CD14-positive monocyte (primary cell): ENCODE measurements around the gene ITGA3. TPM values are rescaled to one million over a fixed set of nuclear protein-coding genes. Genes with fewer than 3 reads are reported as not detected.

Experiments used
- DNase-seq, 3 donors: peaks; one replicate each; pipeline ENCODE4 v3.0.0-alpha.2; 2011 to 2022
- H2AFZ ChIP-seq: 2 replicates; pipeline ENCODE4 v1.6.0; 2012; ENCODE audit warnings: mild to moderate bottlenecking, low read depth, low read length, inconsistent platforms; ENCODE audit not compliant: insufficient read depth, poor library complexity, severe bottlenecking
- H3K27ac ChIP-seq, 2 donors: 1 replicate in 1 of 2; 2 replicates in 1 of 2; pipeline ENCODE4 v1.5.1; 2012 to 2013; ENCODE audit warnings: low read length in 2 of 2, control low read depth in 1 of 2, inconsistent platforms in 1 of 2, low read depth in 1 of 2, mild to moderate bottlenecking in 1 of 2
- H3K27me3 ChIP-seq, 2 donors: one replicate each; pipeline versions ENCODE4 v1.6.0 to v1.6.1; 2011 to 2013; ENCODE audit warnings: low read length in 2 of 2; ENCODE audit not compliant: control insufficient read depth in 2 of 2, insufficient read depth in 2 of 2
- H3K36me3 ChIP-seq, 2 donors: replicated peaks in 1 of 2; 1 replicate in 1 of 2; 2 replicates in 1 of 2; pipeline versions ENCODE4 v1.5.1 to v1.6.1; 2012 to 2013; ENCODE audit warnings: low read length in 2 of 2, control low read depth in 1 of 2, inconsistent platforms in 1 of 2, mild to moderate bottlenecking in 1 of 2; ENCODE audit not compliant: insufficient read depth in 2 of 2, control insufficient read depth in 1 of 2
- H3K4me1 ChIP-seq, 2 donors: 1 replicate in 1 of 2; 2 replicates in 1 of 2; pipeline versions ENCODE4 v1.5.1 to v1.6.1; 2012 to 2013; ENCODE audit warnings: low read length in 2 of 2, control low read depth in 1 of 2, inconsistent platforms in 1 of 2, mild to moderate bottlenecking in 1 of 2, moderate library complexity in 1 of 2; ENCODE audit not compliant: insufficient read depth in 2 of 2, control insufficient read depth in 1 of 2
- H3K4me2 ChIP-seq: replicated peaks from 2 replicates; pipeline ENCODE3; 2012; ENCODE audit warnings: low read length, moderate library complexity, mild to moderate bottlenecking; ENCODE audit not compliant: poor library complexity, severe bottlenecking; ENCODE audit errors: extremely low read depth
- H3K4me3 ChIP-seq, 3 experiments: fragments of 200-600 bp in 1 of 3; sonication (generic) in 1 of 3; replicated peaks in 1 of 3; 1 replicate in 2 of 3; 2 replicates in 1 of 3; pipeline ENCODE4 v1.5.1; 2011 to 2013; ENCODE audit warnings: low read length in 3 of 3, mild to moderate bottlenecking in 3 of 3, control low read depth in 2 of 3, low read depth in 2 of 3, inconsistent platforms in 1 of 3, moderate library complexity in 1 of 3
- H3K79me2 ChIP-seq: 2 replicates; pipeline ENCODE4 v1.6.0; 2012; ENCODE audit warnings: mild to moderate bottlenecking, control low read depth, inconsistent platforms, low read length, moderate library complexity; ENCODE audit not compliant: insufficient read depth
- H3K9ac ChIP-seq: 2 replicates; pipeline ENCODE4 v1.6.0; 2017; ENCODE audit warnings: low read length, mild to moderate bottlenecking; ENCODE audit not compliant: insufficient read depth, poor library complexity, severe bottlenecking
- H3K9me3 ChIP-seq, 2 donors: replicated peaks in 1 of 2; 1 replicate in 1 of 2; 2 replicates in 1 of 2; pipeline versions ENCODE4 v1.5.1 to v1.6.1; 2012 to 2013; ENCODE audit warnings: low read length in 2 of 2, control low read depth in 1 of 2; ENCODE audit not compliant: control insufficient read depth in 1 of 2, insufficient read depth in 1 of 2
- H4K20me1 ChIP-seq: 2 replicates; pipeline ENCODE4 v1.6.0; 2012; ENCODE audit warnings: mild to moderate bottlenecking, low read length, control low read depth, moderate library complexity; ENCODE audit not compliant: insufficient read depth
- H3K27ac Mint-ChIP-seq, 7 donors: one replicate each; pipeline ENCODE4 v1.8.0; 2020; ENCODE audit warnings: mild to moderate bottlenecking in 7 of 7, mixed read lengths in 7 of 7, moderate library complexity in 6 of 7, inconsistent platforms in 2 of 7
- H3K27me3 Mint-ChIP-seq, 3 donors: one replicate each; pipeline ENCODE4 v1.8.0; 2021 to 2022; ENCODE audit warnings: low read depth in 3 of 3, mild to moderate bottlenecking in 3 of 3, mixed read lengths in 3 of 3, moderate library complexity in 3 of 3, inconsistent platforms in 1 of 3
- H3K36me3 Mint-ChIP-seq, 2 donors: one replicate each; pipeline ENCODE4 v1.8.0; 2020; ENCODE audit warnings: mixed read lengths in 2 of 2, inconsistent platforms in 1 of 2, mild to moderate bottlenecking in 1 of 2
- H3K4me1 Mint-ChIP-seq: one replicate; pipeline ENCODE4 v1.8.0; 2020; ENCODE audit warnings: mild to moderate bottlenecking, mixed read lengths
- H3K4me3 Mint-ChIP-seq, 2 donors: one replicate each; pipeline ENCODE4 v1.8.0; 2020; ENCODE audit warnings: mild to moderate bottlenecking in 2 of 2, mixed read lengths in 2 of 2, moderate library complexity in 1 of 2
- H3K9me3 Mint-ChIP-seq, 7 donors: one replicate each; pipeline ENCODE4 v1.8.0; 2020 to 2022; ENCODE audit warnings: mixed read lengths in 7 of 7, mild to moderate bottlenecking in 6 of 7, moderate library complexity in 6 of 7, inconsistent platforms in 2 of 7
- WGBS: methylation state at CpG from one replicate; pipeline ENCODE4 v1.1.5; 2013; ENCODE audit warnings: missing lambda C conversion rate; ENCODE audit not compliant: insufficient coverage; 5-methylcytosine and 5-hydroxymethylcytosine counted together
- intact Hi-C, 2 donors: fragments of 100-400 bp; cut with micrococcal nuclease; formaldehyde crosslinking; loops; one replicate each; pipeline versions ENCODE4 v1.15.0 to v1.15.1; 2023
- polyA plus RNA-seq, 3 donors: library from polyadenylated mRNA; depleted of rRNA in 1 of 3; unstranded in 2 of 3; stranded (reverse) in 1 of 3; fragments of 300-500 nt in 2 of 3; fragments of >200 nt in 1 of 3; fragmentation: Illumina TruSeq in 2 of 3; gene quantifications; 1 replicate in 2 of 3; 2 replicates in 1 of 3; pipeline ENCODE4 v1.2.3, GENCODE V29; 2012 to 2021
- TF ChIP-seq, protein P1 (sequence below): fragments of 200-600 bp; IDR thresholded peaks from one replicate; pipeline ENCODE4 v1.8.0; 2022; ENCODE audit warnings: antibody characterized with exemption, mild to moderate bottlenecking

The ITGA3 gene
- polyA plus RNA-seq, 3 donors, result 0.31 to 0.36 TPM; not detected in 1

DNA sequence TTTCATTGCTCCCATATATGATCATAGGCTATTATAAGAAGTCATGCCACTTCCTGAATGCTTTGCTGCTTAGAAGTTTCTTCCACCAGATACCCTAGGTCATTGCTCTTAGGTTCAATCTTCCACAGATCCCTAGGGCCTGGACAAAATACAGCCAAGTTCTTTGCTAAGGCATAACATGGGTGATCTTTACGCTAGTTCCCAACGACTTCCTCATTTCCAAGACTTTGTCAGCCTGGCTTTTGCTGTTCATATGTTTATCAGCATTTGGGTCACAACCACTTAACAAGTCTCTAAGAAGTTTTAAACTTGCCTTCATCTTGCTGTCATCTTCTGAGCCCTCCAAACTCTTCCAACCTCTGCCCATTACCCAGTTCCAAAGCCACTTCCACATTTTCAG is 40.8 kb upstream of the ITGA3 start:
- no peak overlapping the region for H3K4me3 Mint-ChIP-seq
- Histone ChIP-seq H3K36me3 (no peaks in the 10 kb centered on the region), H3K4me2 (no peak overlapping the region), H3K4me1 (no peaks in the 10 kb centered on the region), H3K9ac (no peak overlapping the region), H3K4me3 (no peak overlapping the region), H4K20me1 (no peaks in the 10 kb centered on the region), H3K9me3 (peaks cover 0 to 15% of the 10 kb centered on the region in 2 donors), H3K79me2 (no peaks in the 10 kb centered on the region), H3K27ac (no peak overlapping the region), H3K27me3 (peaks cover 2 to 10% of the 10 kb centered on the region in 2 donors), H2AFZ (no peak overlapping the region)
- DNase-seq, result no peak
- TF ChIP-seq, protein P1, sequence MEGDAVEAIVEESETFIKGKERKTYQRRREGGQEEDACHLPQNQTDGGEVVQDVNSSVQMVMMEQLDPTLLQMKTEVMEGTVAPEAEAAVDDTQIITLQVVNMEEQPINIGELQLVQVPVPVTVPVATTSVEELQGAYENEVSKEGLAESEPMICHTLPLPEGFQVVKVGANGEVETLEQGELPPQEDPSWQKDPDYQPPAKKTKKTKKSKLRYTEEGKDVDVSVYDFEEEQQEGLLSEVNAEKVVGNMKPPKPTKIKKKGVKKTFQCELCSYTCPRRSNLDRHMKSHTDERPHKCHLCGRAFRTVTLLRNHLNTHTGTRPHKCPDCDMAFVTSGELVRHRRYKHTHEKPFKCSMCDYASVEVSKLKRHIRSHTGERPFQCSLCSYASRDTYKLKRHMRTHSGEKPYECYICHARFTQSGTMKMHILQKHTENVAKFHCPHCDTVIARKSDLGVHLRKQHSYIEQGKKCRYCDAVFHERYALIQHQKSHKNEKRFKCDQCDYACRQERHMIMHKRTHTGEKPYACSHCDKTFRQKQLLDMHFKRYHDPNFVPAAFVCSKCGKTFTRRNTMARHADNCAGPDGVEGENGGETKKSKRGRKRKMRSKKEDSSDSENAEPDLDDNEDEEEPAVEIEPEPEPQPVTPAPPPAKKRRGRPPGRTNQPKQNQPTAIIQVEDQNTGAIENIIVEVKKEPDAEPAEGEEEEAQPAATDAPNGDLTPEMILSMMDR, result no peak
- peaks cover 5 to 20% (median 16%) of the 10 kb centered on the region in 7 donors for H3K9me3 Mint-ChIP-seq
- intact Hi-C loops, result no loop called here
- H3K27me3 Mint-ChIP-seq, result peaks cover 15 to 26% (median 15%) of the 10 kb centered on the region in 3 donors
- 94% methylated on average over 2 of the region's 2 CpGs for WGBS
- no peak overlapping the region for H3K27ac Mint-ChIP-seq
- H3K36me3 Mint-ChIP-seq, result no peaks in the 10 kb centered on the region
- no peaks in the 10 kb centered on the region for H3K4me1 Mint-ChIP-seq

DNA sequence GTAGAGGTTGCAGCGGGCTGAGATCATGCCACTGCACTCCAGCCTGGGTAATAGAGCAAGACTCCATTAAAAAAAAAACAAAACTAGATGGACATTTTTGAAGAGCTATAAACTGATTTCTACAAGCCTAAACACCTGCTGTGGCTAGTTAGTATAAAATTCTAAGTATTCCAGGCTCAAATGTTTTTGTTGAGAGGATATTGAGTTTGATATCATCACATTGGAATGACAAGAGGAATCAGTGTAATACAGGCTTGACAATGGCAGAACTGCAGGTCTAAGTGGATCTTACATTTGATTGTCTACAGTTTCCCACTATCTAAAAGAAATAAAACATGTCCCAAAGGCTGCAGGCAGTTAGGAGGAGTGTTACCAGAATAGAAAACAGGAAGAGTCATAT is 37.0 kb upstream of the ITGA3 start:
- H2AFZ ChIP-seq, result no peak overlapping the region
- no peaks in the 10 kb centered on the region for H3K36me3 ChIP-seq
- H3K9me3 Mint-ChIP-seq, result peaks cover 0 to 4% (median 2%) of the 10 kb centered on the region in 7 donors
- no peak overlapping the region for H3K4me3 ChIP-seq
- no peak overlapping the region for H3K27ac Mint-ChIP-seq
- H3K27ac ChIP-seq, result no peak overlapping the region
- no peaks in the 10 kb centered on the region for H4K20me1 ChIP-seq
- H3K9ac ChIP-seq, result no peak overlapping the region
- H3K9me3 ChIP-seq, result peaks cover 0 to 7% of the 10 kb centered on the region in 2 donors
- TF ChIP-seq, protein P1, result no peak
- H3K27me3 ChIP-seq, result no peaks in the 10 kb centered on the region
- no peaks in the 10 kb centered on the region for H3K36me3 Mint-ChIP-seq
- no peaks in the 10 kb centered on the region for H3K4me1 ChIP-seq
- peaks cover 15 to 18% (median 17%) of the 10 kb centered on the region in 3 donors for H3K27me3 Mint-ChIP-seq
- DNase-seq, result no peak
- no CpG with 5 or more reads among the region's 1 CpG for WGBS
- H3K4me2 ChIP-seq, result no peak overlapping the region
- intact Hi-C loops, result no loop called here
- H3K79me2 ChIP-seq, result no peaks in the 10 kb centered on the region
- no peak overlapping the region for H3K4me3 Mint-ChIP-seq
- peaks cover 8% of the 10 kb centered on the region for H3K4me1 Mint-ChIP-seq
